ENCODE data around the gene SLC39A11.

SLC39A11 gene

GRCh38 chr17:72930031-72930430 lies 162.5 kb downstream of the SLC39A11 start:
- peaks cover 17% of the 10 kb centered on the region for H3K4me1 ChIP-seq (ENCODE audit: insufficient read depth, low read length)
- no peak overlapping the region for H2AFZ ChIP-seq (ENCODE audit: low read depth, low read length)
- H3K27me3 ChIP-seq (ENCODE audit: insufficient read depth, low read length) = no peaks in the 10 kb centered on the region
- H3K36me3 ChIP-seq (ENCODE audit: insufficient read depth, low read length) = no peaks in the 10 kb centered on the region
- no peak overlapping the region for H3K4me3 ChIP-seq (ENCODE audit: low read length)
- no peaks in the 10 kb centered on the region for H3K9me3 ChIP-seq (ENCODE audit: low read length)

- H2AFZ ChIP-seq (ENCODE audit: low read depth, low read length) = no peak overlapping the region
- no peaks in the 10 kb centered on the region for H3K36me3 ChIP-seq (ENCODE audit: insufficient read depth, low read length)
- peaks cover 17% of the 10 kb centered on the region for H3K4me1 ChIP-seq (ENCODE audit: insufficient read depth, low read length)
- H3K27me3 ChIP-seq (ENCODE audit: insufficient read depth, low read length) = no peaks in the 10 kb centered on the region
- no peak overlapping the region for H3K4me3 ChIP-seq (ENCODE audit: low read length)
- no peaks in the 10 kb centered on the region for H3K9me3 ChIP-seq (ENCODE audit: low read length)
Measured at GRCh38 chr17:72928454-72929136, 163.9 kb downstream of the SLC39A11 start.

- Histone ChIP-seq H2AFZ (ENCODE audit: low read depth, low read length) (no peak overlapping the region), H3K4me1 (ENCODE audit: insufficient read depth, low read length) (peaks cover 17% of the 10 kb centered on the region), H3K9me3 (ENCODE audit: low read length) (no peaks in the 10 kb centered on the region)
Measured at GRCh38 chr17:72927760-72928159, 164.7 kb downstream of the SLC39A11 start.

GRCh38 chr17:72927146-72927545 lies 165.3 kb downstream of the SLC39A11 start:
- no peak overlapping the region for H2AFZ ChIP-seq (ENCODE audit: low read depth, low read length)
- no peaks in the 10 kb centered on the region for H3K36me3 ChIP-seq (ENCODE audit: insufficient read depth, low read length)
- H3K4me3 ChIP-seq (ENCODE audit: low read length) = no peak overlapping the region
- peaks cover 17% of the 10 kb centered on the region for H3K4me1 ChIP-seq (ENCODE audit: insufficient read depth, low read length)
- no peaks in the 10 kb centered on the region for H3K9me3 ChIP-seq (ENCODE audit: low read length)
- no peaks in the 10 kb centered on the region for H3K27me3 ChIP-seq (ENCODE audit: insufficient read depth, low read length)

More at GRCh38 chr17:72927760-72928159, 164.7 kb downstream of the SLC39A11 start:
- no peak overlapping the region for H3K4me3 ChIP-seq (ENCODE audit: low read length)
- H3K36me3 ChIP-seq (ENCODE audit: insufficient read depth, low read length) = no peaks in the 10 kb centered on the region
- no peaks in the 10 kb centered on the region for H3K27me3 ChIP-seq (ENCODE audit: insufficient read depth, low read length)

GRCh38 chr17:72926171-72926570 lies 166.3 kb downstream of the SLC39A11 start:
- Histone ChIP-seq H3K27me3 (ENCODE audit: insufficient read depth, low read length) (no peaks in the 10 kb centered on the region), H3K9me3 (ENCODE audit: low read length) (no peaks in the 10 kb centered on the region), H2AFZ (ENCODE audit: low read depth, low read length) (no peak overlapping the region), H3K4me1 (ENCODE audit: insufficient read depth, low read length) (peaks cover 17% of the 10 kb centered on the region), H3K4me3 (ENCODE audit: low read length) (no peak overlapping the region), H3K36me3 (ENCODE audit: insufficient read depth, low read length) (no peaks in the 10 kb centered on the region)

- H3K27me3 ChIP-seq (ENCODE audit: insufficient read depth, low read length) = no peaks in the 10 kb centered on the region
- H3K36me3 ChIP-seq (ENCODE audit: insufficient read depth, low read length) = no peaks in the 10 kb centered on the region
- H3K4me1 ChIP-seq (ENCODE audit: insufficient read depth, low read length) = peaks cover 3% of the 10 kb centered on the region
- H3K4me3 ChIP-seq (ENCODE audit: low read length) = no peak overlapping the region
- H3K9me3 ChIP-seq (ENCODE audit: low read length) = no peaks in the 10 kb centered on the region
- no peak overlapping the region for H2AFZ ChIP-seq (ENCODE audit: low read depth, low read length)
Measured at GRCh38 chr17:72924196-72924595, 168.3 kb downstream of the SLC39A11 start.

- H3K36me3 ChIP-seq (ENCODE audit: insufficient read depth, low read length) = no peaks in the 10 kb centered on the region
- no peak overlapping the region for H3K4me3 ChIP-seq (ENCODE audit: low read length)
- H3K4me1 ChIP-seq (ENCODE audit: insufficient read depth, low read length) = no peaks in the 10 kb centered on the region
- no peak overlapping the region for H2AFZ ChIP-seq (ENCODE audit: low read depth, low read length)
- peaks cover 1% of the 10 kb centered on the region for H3K9me3 ChIP-seq (ENCODE audit: low read length)
- H3K27me3 ChIP-seq (ENCODE audit: insufficient read depth, low read length) = no peaks in the 10 kb centered on the region
Measured at GRCh38 chr17:72922219-72922618, 170.3 kb downstream of the SLC39A11 start.

GRCh38 chr17:72921347-72922054 lies 171.0 kb downstream of the SLC39A11 start:
- Histone ChIP-seq H3K27me3 (ENCODE audit: insufficient read depth, low read length) (no peaks in the 10 kb centered on the region), H3K4me3 (ENCODE audit: low read length) (no peak overlapping the region), H3K36me3 (ENCODE audit: insufficient read depth, low read length) (no peaks in the 10 kb centered on the region), H2AFZ (ENCODE audit: low read depth, low read length) (no peak overlapping the region), H3K9me3 (ENCODE audit: low read length) (peaks cover 5% of the 10 kb centered on the region), H3K4me1 (ENCODE audit: insufficient read depth, low read length) (no peaks in the 10 kb centered on the region)

- Histone ChIP-seq H3K4me3 (ENCODE audit: low read length) (no peak overlapping the region), H3K27me3 (ENCODE audit: insufficient read depth, low read length) (no peaks in the 10 kb centered on the region), H3K4me1 (ENCODE audit: insufficient read depth, low read length) (no peaks in the 10 kb centered on the region), H3K36me3 (ENCODE audit: insufficient read depth, low read length) (no peaks in the 10 kb centered on the region), H2AFZ (ENCODE audit: low read depth, low read length) (no peak overlapping the region), H3K9me3 (ENCODE audit: low read length) (peaks cover 5% of the 10 kb centered on the region)
Measured at GRCh38 chr17:72920513-72920912, 172.0 kb downstream of the SLC39A11 start.

GRCh38 chr17:72916991-72917390 lies 175.5 kb downstream of the SLC39A11 start:
- H3K4me3 ChIP-seq (ENCODE audit: low read length) = no peak overlapping the region
- H3K36me3 ChIP-seq (ENCODE audit: insufficient read depth, low read length) = no peaks in the 10 kb centered on the region
- no peak overlapping the region for H2AFZ ChIP-seq (ENCODE audit: low read depth, low read length)
- no peaks in the 10 kb centered on the region for H3K27me3 ChIP-seq (ENCODE audit: insufficient read depth, low read length)
- H3K9me3 ChIP-seq (ENCODE audit: low read length) = peaks cover 5% of the 10 kb centered on the region
- H3K4me1 ChIP-seq (ENCODE audit: insufficient read depth, low read length) = no peaks in the 10 kb centered on the region

GRCh38 chr17:72915625-72916081 lies 176.8 kb downstream of the SLC39A11 start:
- Histone ChIP-seq H3K36me3 (ENCODE audit: insufficient read depth, low read length) (no peaks in the 10 kb centered on the region), H3K4me3 (ENCODE audit: low read length) (no peak overlapping the region), H3K27me3 (ENCODE audit: insufficient read depth, low read length) (no peaks in the 10 kb centered on the region), H3K4me1 (ENCODE audit: insufficient read depth, low read length) (no peaks in the 10 kb centered on the region), H2AFZ (ENCODE audit: low read depth, low read length) (no peak overlapping the region), H3K9me3 (ENCODE audit: low read length) (peaks cover 5% of the 10 kb centered on the region)

GRCh38 chr17:72913142-72913682 lies 179.3 kb downstream of the SLC39A11 start:
- Histone ChIP-seq H3K9me3 (ENCODE audit: low read length) (peaks cover 5% of the 10 kb centered on the region), H3K4me1 (ENCODE audit: insufficient read depth, low read length) (no peaks in the 10 kb centered on the region), H3K36me3 (ENCODE audit: insufficient read depth, low read length) (no peaks in the 10 kb centered on the region), H3K4me3 (ENCODE audit: low read length) (no peak overlapping the region), H3K27me3 (ENCODE audit: insufficient read depth, low read length) (no peaks in the 10 kb centered on the region), H2AFZ (ENCODE audit: low read depth, low read length) (no peak overlapping the region)

GRCh38 chr17:72906306-72906705 lies 186.2 kb downstream of the SLC39A11 start:
- no peaks in the 10 kb centered on the region for H3K36me3 ChIP-seq (ENCODE audit: insufficient read depth, low read length)
- H3K4me3 ChIP-seq (ENCODE audit: low read length) = no peak overlapping the region
- no peaks in the 10 kb centered on the region for H3K27me3 ChIP-seq (ENCODE audit: insufficient read depth, low read length)
- H3K4me1 ChIP-seq (ENCODE audit: insufficient read depth, low read length) = no peaks in the 10 kb centered on the region
- H2AFZ ChIP-seq (ENCODE audit: low read depth, low read length) = no peak overlapping the region
- H3K9me3 ChIP-seq (ENCODE audit: low read length) = no peaks in the 10 kb centered on the region

Measured in neuron (in vitro differentiated cells).